H1 (cell line): ENCODE data around the gene GNA12. TPM values are rescaled to one million over a fixed set of nuclear protein-coding genes. Genes with fewer than 3 reads are reported as not detected.

Experiments
- CEBPB ChIP-seq: IDR thresholded peaks from 2 replicates; pipeline ENCODE4 v1.6.1; 2012; ENCODE audit warnings: low read depth, low read length
- CREB1 ChIP-seq: IDR thresholded peaks from 2 replicates; pipeline ENCODE4 v1.6.1; 2012; ENCODE audit warnings: inconsistent platforms
- CTBP2 ChIP-seq: IDR thresholded peaks from 2 replicates; pipeline ENCODE4 v1.7.0; 2011; ENCODE audit warnings: borderline replicate concordance, mild to moderate bottlenecking, moderate library complexity, mixed read lengths, low read length; ENCODE audit not compliant: insufficient read depth, insufficient read length
- NRF1 ChIP-seq: IDR thresholded peaks from 2 replicates; pipeline ENCODE4 v1.6.1; 2011; ENCODE audit warnings: mild to moderate bottlenecking, low read depth, low read length, improper control_type of control experiment
- SIN3A ChIP-seq, 2 experiments: IDR thresholded peaks in 1 of 2; conservative IDR thresholded peaks in 1 of 2; 2 replicates each; pipeline ENCODE4 v1.6.1; 2011 to 2012; ENCODE audit warnings: low read length in 2 of 2, improper control_type of control experiment in 1 of 2, low read depth in 1 of 2, mild to moderate bottlenecking in 1 of 2
- SUZ12 ChIP-seq: fragments of 200-600 bp; sonication (generic); IDR thresholded peaks from 2 replicates; pipeline ENCODE4 v1.6.1; 2012; ENCODE audit warnings: mild to moderate bottlenecking, inconsistent platforms, low read length, moderate library complexity, mixed read lengths
- TAF1 ChIP-seq: IDR thresholded peaks from 2 replicates; pipeline ENCODE4 v1.6.1; 2011; ENCODE audit warnings: mild to moderate bottlenecking, low read depth, low read length
- polyA plus RNA-seq, 7 experiments: library from polyadenylated mRNA; depleted of rRNA in 3 of 7; stranded (reverse) in 5 of 7; unstranded in 2 of 7; fragments of >200 nt in 5 of 7; fragments of 200-250 nt in 2 of 7; gene quantifications; 1 replicate in 5 of 7; 2 replicates in 1 of 7; 4 replicates in 1 of 7; pipeline versions ENCODE4 v1.2.1 to v1.2.3, GENCODE V29; 2011 to 2013; ENCODE audit warnings: missing spikeins in 2 of 7, mixed read lengths in 2 of 7
- total RNA-seq: library from RNA; stranded (reverse); fragmentation: NEBNext Ultra II Directional; extraction: Animal tissue kit (Norgen Biotek cat#: 25700); gene quantifications from 2 replicates; pipeline ENCODE4 v1.2.1, GENCODE V29; 2021
- TF ChIP-seq, protein P1 (sequence below), 3 experiments: IDR thresholded peaks; 1 replicate in 2 of 3; 2 replicates in 1 of 3; pipeline versions ENCODE4 v1.5.1 to v1.6.1; 2011; ENCODE audit warnings: low read length in 3 of 3, mild to moderate bottlenecking in 3 of 3, inconsistent platforms in 2 of 3, low read depth in 1 of 3, moderate library complexity in 1 of 3; ENCODE audit not compliant: insufficient read depth in 1 of 3; ENCODE audit errors: control extremely low read depth in 1 of 3

Gene GNA12
- total and polyA plus RNA-seq, 2 of the 8 experiments (the other 6 are each of a cell fraction or from before 2014, with no cell fraction given), result 96.5 to 109 TPM

DNA sequence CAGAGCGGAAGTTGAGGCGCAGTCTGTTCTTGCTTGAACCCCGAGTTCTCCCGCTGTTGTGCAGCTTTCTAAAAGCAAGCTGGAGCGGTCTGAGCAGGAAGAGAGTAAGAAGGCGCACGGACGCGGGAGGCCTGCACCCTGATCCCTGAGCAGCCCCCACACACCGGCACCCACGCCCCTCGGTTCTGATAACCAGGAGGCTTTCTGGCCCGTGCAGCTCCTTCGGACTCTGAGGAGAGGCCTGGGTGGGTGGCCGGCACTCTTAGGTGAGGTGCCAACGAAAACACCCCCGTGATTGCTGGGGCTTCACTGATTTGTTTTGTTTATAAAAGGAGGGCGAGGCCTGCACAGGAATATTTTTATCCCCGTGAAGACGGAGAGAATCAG is 127.2 kb downstream of the GNA12 start (continued):
- TF ChIP-seq, protein P1, sequence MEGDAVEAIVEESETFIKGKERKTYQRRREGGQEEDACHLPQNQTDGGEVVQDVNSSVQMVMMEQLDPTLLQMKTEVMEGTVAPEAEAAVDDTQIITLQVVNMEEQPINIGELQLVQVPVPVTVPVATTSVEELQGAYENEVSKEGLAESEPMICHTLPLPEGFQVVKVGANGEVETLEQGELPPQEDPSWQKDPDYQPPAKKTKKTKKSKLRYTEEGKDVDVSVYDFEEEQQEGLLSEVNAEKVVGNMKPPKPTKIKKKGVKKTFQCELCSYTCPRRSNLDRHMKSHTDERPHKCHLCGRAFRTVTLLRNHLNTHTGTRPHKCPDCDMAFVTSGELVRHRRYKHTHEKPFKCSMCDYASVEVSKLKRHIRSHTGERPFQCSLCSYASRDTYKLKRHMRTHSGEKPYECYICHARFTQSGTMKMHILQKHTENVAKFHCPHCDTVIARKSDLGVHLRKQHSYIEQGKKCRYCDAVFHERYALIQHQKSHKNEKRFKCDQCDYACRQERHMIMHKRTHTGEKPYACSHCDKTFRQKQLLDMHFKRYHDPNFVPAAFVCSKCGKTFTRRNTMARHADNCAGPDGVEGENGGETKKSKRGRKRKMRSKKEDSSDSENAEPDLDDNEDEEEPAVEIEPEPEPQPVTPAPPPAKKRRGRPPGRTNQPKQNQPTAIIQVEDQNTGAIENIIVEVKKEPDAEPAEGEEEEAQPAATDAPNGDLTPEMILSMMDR (IDR thresholded peaks at IDR 0.05; ENCODE audit: control extremely low read depth in 1 of 3, insufficient read depth in 1 of 3, low read depth in 1 of 3, low read length in 3 of 3), result no peak
- TF ChIP-seq TAF1, result no peak
- TF ChIP-seq NRF1, result no peak
- no peak for TF ChIP-seq CTBP2
- no peak for TF ChIP-seq SIN3A (conservative IDR thresholded peaks at IDR 0.05 in 1 of 2, IDR thresholded peaks at IDR 0.05 in 1 of 2; ENCODE audit: low read depth in 1 of 2, low read length in 2 of 2)
- no peak for TF ChIP-seq SUZ12
- no peak for TF ChIP-seq CEBPB
- TF ChIP-seq CREB1, result no peak
- TF ChIP-seq, all 59 proteins: peak for 0
